Fibroblast of lung (primary cell): ENCODE results near the gene LRRN4. TPM values are rescaled to one million over a fixed set of nuclear protein-coding genes. Genes with fewer than 3 reads are reported as not detected.

Source experiments
- DNase-seq, 2 donors: peaks; one replicate each; pipeline versions ENCODE4 v3.0.0 to v3.0.0-alpha.2; 2010; ENCODE audit warnings: low read depth in 2 of 2
- H2AFZ ChIP-seq: 2 replicates; pipeline ENCODE4 v1.5.1; 2012; ENCODE audit warnings: low read length, control low read depth, inconsistent platforms
- H3K27ac ChIP-seq: 2 replicates; pipeline ENCODE4 v1.5.1; 2011; ENCODE audit warnings: low read length, control low read depth; ENCODE audit not compliant: insufficient read depth
- H3K27me3 ChIP-seq: 2 replicates; pipeline ENCODE4 v1.5.1; 2011; ENCODE audit warnings: mild to moderate bottlenecking, low read length; ENCODE audit not compliant: control insufficient read depth, insufficient read depth
- H3K36me3 ChIP-seq: 2 replicates; pipeline ENCODE4 v1.5.1; 2011; ENCODE audit warnings: low read length; ENCODE audit not compliant: control insufficient read depth, insufficient read depth
- H3K4me1 ChIP-seq: 2 replicates; pipeline ENCODE4 v1.5.1; 2011; ENCODE audit warnings: low read length; ENCODE audit not compliant: control insufficient read depth, insufficient read depth; ENCODE audit errors: extremely low read depth
- H3K4me2 ChIP-seq: 2 replicates; pipeline ENCODE4 v1.5.1; 2011; ENCODE audit warnings: low read length, control low read depth; ENCODE audit not compliant: insufficient read depth; ENCODE audit errors: extremely low read depth
- H3K4me3 ChIP-seq, 4 experiments: fragments of 200-600 bp in 1 of 4; sonication (generic) in 1 of 4; replicated peaks in 1 of 4; 2 replicates each; pipeline ENCODE4 v1.5.1; 2011 to 2016; ENCODE audit warnings: low read length in 4 of 4, low read depth in 3 of 4, mild to moderate bottlenecking in 3 of 4, control low read depth in 2 of 4, inconsistent platforms in 1 of 4, mixed read lengths in 1 of 4; ENCODE audit not compliant: insufficient read depth in 1 of 4; ENCODE audit errors: control extremely low read depth in 1 of 4
- H3K79me2 ChIP-seq: 2 replicates; pipeline ENCODE4 v1.5.1; 2012; ENCODE audit warnings: mild to moderate bottlenecking, low read length, inconsistent platforms; ENCODE audit not compliant: control insufficient read depth, insufficient read depth
- H3K9ac ChIP-seq: 2 replicates; pipeline ENCODE4 v1.5.1; 2011; ENCODE audit warnings: mild to moderate bottlenecking, low read length, control low read depth; ENCODE audit not compliant: insufficient read depth
- H3K9me3 ChIP-seq: 2 replicates; pipeline ENCODE4 v1.5.1; 2012; ENCODE audit warnings: low read depth, low read length; ENCODE audit not compliant: control insufficient read depth, insufficient read depth
- H4K20me1 ChIP-seq: 2 replicates; pipeline ENCODE4 v1.5.1; 2011; ENCODE audit warnings: low read length; ENCODE audit not compliant: control insufficient read depth, insufficient read depth; ENCODE audit errors: extremely low read depth
- CTCF ChIP-seq, 2 donors: IDR thresholded peaks in 1 of 2; conservative IDR thresholded peaks in 1 of 2; 1 replicate in 1 of 2; 2 replicates in 1 of 2; pipeline ENCODE4 v1.5.1; 2011 to 2012; ENCODE audit warnings: low read length in 2 of 2, control low read depth in 1 of 2, inconsistent platforms in 1 of 2, low read depth in 1 of 2, mild to moderate bottlenecking in 1 of 2
- EZH2 ChIP-seq: IDR thresholded peaks from 2 replicates; pipeline ENCODE4 v1.5.1; 2012; ENCODE audit warnings: low read length, control low read depth, mild to moderate bottlenecking; ENCODE audit errors: missing control alignments
- polyA plus RNA-seq, 2 donors: library from polyadenylated mRNA; depleted of rRNA in 1 of 2; stranded (reverse) in 1 of 2; unstranded in 1 of 2; fragments of >200 nt; gene quantifications; 2 replicates each; pipeline ENCODE4 v1.2.1, GENCODE V29; 2011 to 2012; ENCODE audit warnings: missing spikeins in 1 of 2
- total RNA-seq: library from RNA; depleted of rRNA; stranded (reverse); fragments of >200 nt; gene quantifications from 2 replicates; pipeline ENCODE4 v1.2.1, GENCODE V29; 2014

LRRN4 gene
- total and polyA plus RNA-seq, 2 donors (not counting 1 experiment from before 2014, with no cell fraction given) = under 0.01 TPM; not detected in 1

GRCh38 chr20:6094565-6094964, 40.7 kb upstream of the LRRN4 start:
- no peak overlapping the region for H3K9ac ChIP-seq
- no peak overlapping the region for H3K4me3 ChIP-seq
- no peak overlapping the region for H3K4me2 ChIP-seq
- no peak overlapping the region for H3K27ac ChIP-seq
- no peak for DNase-seq
- H2AFZ ChIP-seq = no peak overlapping the region
- TF ChIP-seq CTCF (conservative IDR thresholded peaks at IDR 0.05 in 1 of 2, IDR thresholded peaks at IDR 0.05 in 1 of 2; ENCODE audit: low read depth in 1 of 2, low read length in 2 of 2) = no peak
- no peak for TF ChIP-seq EZH2
- H3K4me1 ChIP-seq = no peaks in the 10 kb centered on the region
- no peaks in the 10 kb centered on the region for H3K79me2 ChIP-seq
- no peaks in the 10 kb centered on the region for H3K36me3 ChIP-seq
- H3K27me3 ChIP-seq = no peaks in the 10 kb centered on the region
- H4K20me1 ChIP-seq = no peaks in the 10 kb centered on the region
- no peaks in the 10 kb centered on the region for H3K9me3 ChIP-seq

- no peaks in the 10 kb centered on the region for H3K9me3 ChIP-seq
- no peaks in the 10 kb centered on the region for H3K4me1 ChIP-seq
- no peaks in the 10 kb centered on the region for H4K20me1 ChIP-seq
- no peak overlapping the region for H3K27ac ChIP-seq
- no peak overlapping the region for H3K4me3 ChIP-seq
- H3K79me2 ChIP-seq = no peaks in the 10 kb centered on the region
- H3K4me2 ChIP-seq = no peak overlapping the region
- TF ChIP-seq CTCF (conservative IDR thresholded peaks at IDR 0.05 in 1 of 2, IDR thresholded peaks at IDR 0.05 in 1 of 2; ENCODE audit: low read depth in 1 of 2, low read length in 2 of 2) = no peak
- TF ChIP-seq EZH2 = no peak
- no peaks in the 10 kb centered on the region for H3K36me3 ChIP-seq
- H3K27me3 ChIP-seq = no peaks in the 10 kb centered on the region
- no peak overlapping the region for H3K9ac ChIP-seq
- H2AFZ ChIP-seq = no peak overlapping the region
- DNase-seq = no peak
Observed at GRCh38 chr20:6094063-6094462, 40.2 kb upstream of the LRRN4 start.

GRCh38 chr20:6091661-6092060, 37.8 kb upstream of the LRRN4 start:
- no peaks in the 10 kb centered on the region for H3K4me1 ChIP-seq
- H3K4me3 ChIP-seq = no peak overlapping the region
- DNase-seq = no peak
- H3K9me3 ChIP-seq = no peaks in the 10 kb centered on the region
- no peaks in the 10 kb centered on the region for H3K79me2 ChIP-seq
- no peak overlapping the region for H2AFZ ChIP-seq
- no peak for TF ChIP-seq CTCF (conservative IDR thresholded peaks at IDR 0.05 in 1 of 2, IDR thresholded peaks at IDR 0.05 in 1 of 2; ENCODE audit: low read depth in 1 of 2, low read length in 2 of 2)
- no peak for TF ChIP-seq EZH2
- no peak overlapping the region for H3K27ac ChIP-seq
- H3K4me2 ChIP-seq = no peak overlapping the region
- H3K27me3 ChIP-seq = no peaks in the 10 kb centered on the region
- no peak overlapping the region for H3K9ac ChIP-seq
- no peaks in the 10 kb centered on the region for H4K20me1 ChIP-seq
- no peaks in the 10 kb centered on the region for H3K36me3 ChIP-seq
